Liver (tissue), 3 donors: ENCODE data around the gene AGT.
A peak's percentile ranks its signal among the peaks of the same experiment; 100 is the strongest.

ENCODE experiments used
- CTCF ChIP-seq: fragments of 150-350 bp; IDR thresholded peaks from 2 replicates; pipeline ENCODE4 v1.5.1; 2017; ENCODE audit warnings: improper control_type of control experiment, low read depth, low read length; ENCODE audit not compliant: missing input control
- GABPA ChIP-seq, 2 donors: IDR thresholded peaks in 1 of 2; conservative IDR thresholded peaks in 1 of 2; 2 replicates each; pipeline ENCODE4 v1.6.1; 2016; ENCODE audit warnings: antibody characterized with exemption in 2 of 2, mild to moderate bottlenecking in 1 of 2, moderate library complexity in 1 of 2
- MAX ChIP-seq: IDR thresholded peaks from 2 replicates; pipeline ENCODE4 v1.6.1; 2016; ENCODE audit warnings: antibody characterized with exemption
- REST ChIP-seq: IDR thresholded peaks from 2 replicates; pipeline ENCODE4 v1.6.1; 2016; ENCODE audit warnings: antibody characterized with exemption, mild to moderate bottlenecking
- RXRA ChIP-seq, 2 donors: IDR thresholded peaks; 2 replicates each; pipeline ENCODE4 v1.6.1; 2017 to 2018; ENCODE audit warnings: antibody characterized with exemption in 2 of 2, mild to moderate bottlenecking in 1 of 2
- TAF1 ChIP-seq: conservative IDR thresholded peaks from 2 replicates; pipeline ENCODE4 v1.6.1; 2016; ENCODE audit warnings: antibody characterized with exemption, mild to moderate bottlenecking
- donor health status: healthy.
- donor health status: healthy.

GRCh38 chr1:230706887-230707731 lies 6.8 kb downstream of the AGT start:
- TF ChIP-seq RXRA (IDR thresholded peaks at IDR 0.05) (peak in 1 of 2 donors; percentile 11), CTCF (no peak), GABPA (IDR thresholded peaks at IDR 0.05 in 1 of 2, conservative IDR thresholded peaks at IDR 0.05 in 1 of 2) (no peak), TAF1 (no peak), MAX (peak; percentile 58), REST (no peak)
